ENCODE results near the gene TMCC2.

DNA sequence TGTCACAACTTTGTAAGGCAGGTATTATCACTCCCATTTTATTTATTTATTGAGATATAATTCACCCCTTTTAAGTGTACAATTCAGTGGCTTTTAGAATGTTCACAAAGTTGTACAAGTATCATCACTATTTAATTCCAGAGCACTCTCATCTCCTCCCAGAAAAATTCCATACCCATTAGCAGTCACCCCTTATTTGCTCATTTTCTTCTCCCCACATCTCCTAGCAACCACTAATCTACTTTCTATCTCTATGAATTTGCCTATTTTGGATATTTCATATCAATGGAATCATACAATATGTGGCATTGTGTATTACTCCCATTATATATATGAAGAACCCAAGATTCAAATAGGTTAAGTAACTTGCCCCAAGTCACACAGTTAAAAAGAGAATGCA is 23.2 kb upstream of the TMCC2 start:
- no peak for TF ChIP-seq BACH2 (CRISPR knock-in tag; IDR thresholded peaks at IDR 0.05; ENCODE audit: borderline replicate concordance)
- TF ChIP-seq CSDC2 (CRISPR knock-in tag; IDR thresholded peaks at IDR 0.05), result no peak
- TF ChIP-seq ESRRG (CRISPR knock-in tag; IDR thresholded peaks at IDR 0.05), result no peak
